SU-DHL-6 (cell line): ENCODE results near the gene MAN1A2.

Experiments used
- H2AFZ ChIP-seq: fragments of 200-600 bp; sonication (generic); 2 replicates; pipeline ENCODE4 v1.6.1; 2014; ENCODE audit warnings: low read depth, mild to moderate bottlenecking, moderate library complexity, mixed read lengths, antibody characterized with exemption, low read length; ENCODE audit not compliant: severe bottlenecking
- H3F3A ChIP-seq: fragments of 200-600 bp; shearing (Covaris generic); 2 replicates; pipeline ENCODE4 v1.6.0; 2016; ENCODE audit warnings: antibody characterized with exemption, mild to moderate bottlenecking; ENCODE audit not compliant: insufficient read depth
- H3K27ac ChIP-seq: fragments of 200-600 bp; sonication (generic); 2 replicates; pipeline ENCODE4 v1.5.1; 2016; ENCODE audit warnings: low read depth, mild to moderate bottlenecking, low read length, moderate library complexity, mixed read lengths
- H3K27me3 ChIP-seq: fragments of 200-600 bp; sonication (generic), shearing (Covaris generic); 2 replicates; pipeline ENCODE4 v1.6.0; 2014; ENCODE audit warnings: mild to moderate bottlenecking, low read length
- H3K36me3 ChIP-seq: fragments of 200-600 bp; sonication (generic); 2 replicates; pipeline ENCODE4 v1.6.1; 2014; ENCODE audit warnings: mild to moderate bottlenecking, low read length, mixed read lengths
- H3K4me2 ChIP-seq: fragments of 300-600, 200-600 bp; shearing (Covaris generic), sonication (generic); 2 replicates; pipeline ENCODE4 v1.6.0; 2014; ENCODE audit warnings: low read length, low read depth, mild to moderate bottlenecking; ENCODE audit not compliant: poor library complexity, severe bottlenecking
- H3K4me3 ChIP-seq: fragments of 200-600 bp; sonication (generic); 2 replicates; pipeline ENCODE4 v1.5.1; 2014; ENCODE audit warnings: antibody characterized with exemption, low read length, mild to moderate bottlenecking, mixed read lengths; ENCODE audit not compliant: insufficient read depth, poor library complexity, severe bottlenecking
- H3K79me2 ChIP-seq: fragments of 200-600 bp; sonication (generic); 2 replicates; pipeline ENCODE4 v1.6.1; 2014; ENCODE audit warnings: mild to moderate bottlenecking, low read length, moderate library complexity; ENCODE audit not compliant: insufficient read depth
- H3K9ac ChIP-seq: fragments of 200-600 bp; sonication (generic); 2 replicates; pipeline ENCODE4 v1.7.0; 2014; ENCODE audit warnings: mild to moderate bottlenecking, low read length
- H3K9me2 ChIP-seq: fragments of 200-600 bp; sonication (generic); replicated peaks from 2 replicates; pipeline ENCODE4 v1.6.1; 2014; ENCODE audit warnings: low read length; ENCODE audit not compliant: insufficient read depth
- H3K9me3 ChIP-seq: fragments of 200-600 bp; sonication (generic); 2 replicates; pipeline ENCODE4 v1.6.1; 2014; ENCODE audit warnings: low read length, mixed read lengths; ENCODE audit not compliant: insufficient read depth
- H4K20me1 ChIP-seq: fragments of 200-600 bp; sonication (generic); 2 replicates; pipeline ENCODE4 v1.6.1; 2014; ENCODE audit warnings: low read depth, mild to moderate bottlenecking, antibody characterized with exemption, low read length, moderate library complexity, mixed read lengths
- EZH2phosphoT487 ChIP-seq: fragments of 200-600 bp; sonication (generic), shearing (Covaris generic); conservative IDR thresholded peaks from 2 replicates; pipeline ENCODE4 v1.6.1; 2018; ENCODE audit warnings: mild to moderate bottlenecking, antibody characterized with exemption, low read length, moderate library complexity, mixed read lengths
- TF ChIP-seq, protein P1 (sequence below): fragments of 200-600 bp; sonication (generic); IDR thresholded peaks from one replicate; pipeline ENCODE4 v1.5.1; 2017; ENCODE audit warnings: antibody characterized with exemption, mild to moderate bottlenecking, low read length, moderate library complexity; ENCODE audit not compliant: insufficient read depth, poor library complexity, severe bottlenecking

Gene MAN1A2

DNA sequence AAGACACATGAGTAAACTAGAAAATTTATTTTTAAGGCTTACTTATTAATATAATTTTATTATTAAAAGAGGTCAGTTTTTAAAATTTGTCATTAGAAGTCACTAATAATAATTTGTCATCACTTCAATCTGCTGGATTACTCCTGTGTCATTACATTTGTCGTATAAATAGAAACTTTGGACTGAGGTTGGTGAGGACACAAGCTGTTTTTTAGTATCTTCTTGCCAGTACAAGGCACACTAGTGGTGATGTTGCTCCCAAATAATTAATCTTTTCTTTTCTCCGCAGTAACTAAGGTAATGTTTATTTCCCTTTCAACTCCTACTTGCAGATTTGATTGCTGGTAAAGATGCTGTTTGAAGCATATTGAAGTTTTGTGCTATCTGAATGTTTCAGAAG, 179.2 kb downstream of the MAN1A2 start:
- Histone ChIP-seq H3K27me3 (no peaks in the 10 kb centered on the region), H3F3A (no peaks in the 10 kb centered on the region), H3K27ac (no peak overlapping the region), H3K4me2 (no peak overlapping the region), H3K4me3 (no peak overlapping the region), H3K9me3 (no peaks in the 10 kb centered on the region), H2AFZ (no peak overlapping the region), H4K20me1 (no peaks in the 10 kb centered on the region), H3K36me3 (no peaks in the 10 kb centered on the region), H3K79me2 (no peaks in the 10 kb centered on the region), H3K9me2 (no peaks in the 10 kb centered on the region), H3K9ac (no peak overlapping the region)
- no peak for TF ChIP-seq EZH2phosphoT487
- TF ChIP-seq, protein P1, sequence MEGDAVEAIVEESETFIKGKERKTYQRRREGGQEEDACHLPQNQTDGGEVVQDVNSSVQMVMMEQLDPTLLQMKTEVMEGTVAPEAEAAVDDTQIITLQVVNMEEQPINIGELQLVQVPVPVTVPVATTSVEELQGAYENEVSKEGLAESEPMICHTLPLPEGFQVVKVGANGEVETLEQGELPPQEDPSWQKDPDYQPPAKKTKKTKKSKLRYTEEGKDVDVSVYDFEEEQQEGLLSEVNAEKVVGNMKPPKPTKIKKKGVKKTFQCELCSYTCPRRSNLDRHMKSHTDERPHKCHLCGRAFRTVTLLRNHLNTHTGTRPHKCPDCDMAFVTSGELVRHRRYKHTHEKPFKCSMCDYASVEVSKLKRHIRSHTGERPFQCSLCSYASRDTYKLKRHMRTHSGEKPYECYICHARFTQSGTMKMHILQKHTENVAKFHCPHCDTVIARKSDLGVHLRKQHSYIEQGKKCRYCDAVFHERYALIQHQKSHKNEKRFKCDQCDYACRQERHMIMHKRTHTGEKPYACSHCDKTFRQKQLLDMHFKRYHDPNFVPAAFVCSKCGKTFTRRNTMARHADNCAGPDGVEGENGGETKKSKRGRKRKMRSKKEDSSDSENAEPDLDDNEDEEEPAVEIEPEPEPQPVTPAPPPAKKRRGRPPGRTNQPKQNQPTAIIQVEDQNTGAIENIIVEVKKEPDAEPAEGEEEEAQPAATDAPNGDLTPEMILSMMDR = no peak

DNA sequence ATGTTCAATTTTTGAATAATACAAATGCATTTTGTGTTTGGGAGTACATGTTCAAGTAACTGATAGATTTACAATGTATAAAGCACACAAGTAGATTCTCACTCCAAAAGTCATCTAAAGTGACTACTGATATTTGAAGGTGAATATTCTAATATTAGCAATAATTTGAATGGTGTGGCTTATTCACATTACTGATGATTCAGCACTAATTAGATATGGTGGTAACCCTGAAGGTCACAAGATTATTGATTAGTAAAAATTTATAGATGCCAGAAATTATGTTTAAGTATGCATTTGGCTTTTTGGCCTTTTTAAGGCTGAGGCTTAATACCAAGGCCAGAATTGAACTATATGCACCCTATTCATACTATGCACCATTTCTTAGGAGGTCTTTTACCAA, 186.2 kb downstream of the MAN1A2 start:
- H3K36me3 ChIP-seq = no peaks in the 10 kb centered on the region
- H4K20me1 ChIP-seq = no peaks in the 10 kb centered on the region
- no peaks in the 10 kb centered on the region for H3K79me2 ChIP-seq
- H3K9me2 ChIP-seq = no peaks in the 10 kb centered on the region
- no peak overlapping the region for H3K4me2 ChIP-seq
- H3K9ac ChIP-seq = no peak overlapping the region
- no peak overlapping the region for H3K27ac ChIP-seq
- H3K9me3 ChIP-seq = no peaks in the 10 kb centered on the region
- H3F3A ChIP-seq = no peaks in the 10 kb centered on the region
- H3K27me3 ChIP-seq = no peaks in the 10 kb centered on the region
- TF ChIP-seq, protein P1 = no peak
- TF ChIP-seq EZH2phosphoT487 = no peak
- H3K4me3 ChIP-seq = no peak overlapping the region
- no peak overlapping the region for H2AFZ ChIP-seq

DNA sequence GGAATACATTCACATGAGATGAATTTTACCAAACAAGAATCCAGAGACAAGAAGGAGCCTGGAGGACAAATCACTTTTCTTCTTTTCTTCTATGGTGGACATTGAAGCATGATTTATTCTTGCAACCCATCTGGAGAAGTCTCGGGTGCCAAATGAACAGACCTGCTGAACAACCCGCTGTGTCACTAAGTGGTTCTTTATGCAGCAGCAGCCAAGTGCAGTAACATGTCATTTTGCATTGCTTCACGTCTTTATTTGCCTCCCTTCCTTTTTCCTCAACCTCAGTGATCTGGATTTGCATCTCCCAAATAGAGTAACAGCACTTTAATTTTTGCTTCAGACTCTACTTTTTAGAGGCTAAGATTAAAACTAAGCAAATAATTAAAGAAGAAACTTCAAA, 188.6 kb downstream of the MAN1A2 start:
- H3K27me3 ChIP-seq = no peaks in the 10 kb centered on the region
- no peaks in the 10 kb centered on the region for H3F3A ChIP-seq
- no peak overlapping the region for H3K27ac ChIP-seq
- no peak overlapping the region for H2AFZ ChIP-seq
- no peaks in the 10 kb centered on the region for H3K36me3 ChIP-seq
- no peak overlapping the region for H3K4me2 ChIP-seq
- no peaks in the 10 kb centered on the region for H3K79me2 ChIP-seq
- H4K20me1 ChIP-seq = no peaks in the 10 kb centered on the region
- H3K9me3 ChIP-seq = no peaks in the 10 kb centered on the region
- no peak for TF ChIP-seq EZH2phosphoT487
- TF ChIP-seq, protein P1 = no peak
- H3K9ac ChIP-seq = no peak overlapping the region
- no peaks in the 10 kb centered on the region for H3K9me2 ChIP-seq
- no peak overlapping the region for H3K4me3 ChIP-seq
